Transverse colon (tissue), 4 donors: ENCODE data around the gene PSMG2.

Source experiments
- CTCF ChIP-seq, 5 experiments: fragments of 200-600 bp in 3 of 5; fragments of 450-650 bp in 2 of 5; sonication (generic) in 3 of 5; IDR thresholded peaks; 1 replicate in 2 of 5; 2 replicates in 3 of 5; pipeline ENCODE4 v1.5.1; 2016 to 2017; ENCODE audit warnings: antibody characterized with exemption in 5 of 5, inconsistent platforms in 3 of 5, mild to moderate bottlenecking in 2 of 5, moderate library complexity in 1 of 5
- EP300 ChIP-seq: sonication (generic); formaldehyde crosslinking; IDR thresholded peaks from one replicate; pipeline ENCODE4 v1.6.1; 2017; ENCODE audit warnings: antibody characterized with exemption, low read depth
- POLR2A ChIP-seq: fragments of 450-650 bp; IDR thresholded peaks from one replicate; pipeline ENCODE4 v1.6.1; 2016; ENCODE audit warnings: antibody characterized with exemption, mild to moderate bottlenecking, moderate library complexity
- POLR2AphosphoS5 ChIP-seq, 3 donors: sonication (generic); formaldehyde crosslinking; IDR thresholded peaks; one replicate each; pipeline ENCODE4 v1.6.1; 2016; ENCODE audit warnings: antibody characterized with exemption in 3 of 3

GRCh38 chr18:12745095-12745795 is 42.4 kb downstream of the PSMG2 start:
- no peak for TF ChIP-seq CTCF (IDR thresholded peaks at IDR 0.05)
- no peak for TF ChIP-seq EP300
- TF ChIP-seq POLR2A, result no peak
- TF ChIP-seq POLR2AphosphoS5 (IDR thresholded peaks at IDR 0.05), result no peak
